Brain pericyte (primary cell): Measurements from ENCODE around the gene FKRP.

Experiments
- DNase-seq: peaks from one replicate; pipeline ENCODE4 v3.0.0-alpha.2; 2012; ENCODE audit warnings: low read depth, low spot score

Gene FKRP

DNA sequence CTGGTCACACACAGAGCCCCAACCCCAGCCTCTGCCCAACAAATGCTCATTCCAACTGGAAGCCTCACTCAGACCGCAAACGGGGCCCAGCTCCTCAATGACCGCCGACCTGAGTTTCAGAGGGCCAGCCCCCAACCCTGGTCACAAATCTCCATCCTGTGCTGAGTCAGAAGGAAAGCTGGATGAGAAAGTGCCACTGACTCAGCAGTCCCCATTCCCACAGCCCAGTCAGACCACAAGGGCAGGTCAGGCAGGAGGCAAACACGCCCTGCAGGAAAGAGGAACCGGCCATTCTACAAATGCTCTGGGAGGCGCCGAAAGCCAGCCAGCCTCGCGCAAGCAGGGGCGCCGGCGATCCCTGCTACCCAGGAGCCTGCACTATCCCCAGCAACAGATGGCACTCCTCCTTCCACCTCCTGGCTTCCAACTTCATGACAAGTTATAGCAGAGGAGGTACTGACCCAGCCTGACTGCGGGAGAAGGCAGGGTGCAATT lies 14.8 kb upstream of the FKRP start:
- DNase-seq: peak; percentile 63

GRCh38 chr19:46731584-46731983 lies 14.3 kb upstream of the FKRP start:
- no peak for DNase-seq

- DNase-seq: no peak
Measured at GRCh38 chr19:46732172-46732938, 13.5 kb upstream of the FKRP start.

DNA sequence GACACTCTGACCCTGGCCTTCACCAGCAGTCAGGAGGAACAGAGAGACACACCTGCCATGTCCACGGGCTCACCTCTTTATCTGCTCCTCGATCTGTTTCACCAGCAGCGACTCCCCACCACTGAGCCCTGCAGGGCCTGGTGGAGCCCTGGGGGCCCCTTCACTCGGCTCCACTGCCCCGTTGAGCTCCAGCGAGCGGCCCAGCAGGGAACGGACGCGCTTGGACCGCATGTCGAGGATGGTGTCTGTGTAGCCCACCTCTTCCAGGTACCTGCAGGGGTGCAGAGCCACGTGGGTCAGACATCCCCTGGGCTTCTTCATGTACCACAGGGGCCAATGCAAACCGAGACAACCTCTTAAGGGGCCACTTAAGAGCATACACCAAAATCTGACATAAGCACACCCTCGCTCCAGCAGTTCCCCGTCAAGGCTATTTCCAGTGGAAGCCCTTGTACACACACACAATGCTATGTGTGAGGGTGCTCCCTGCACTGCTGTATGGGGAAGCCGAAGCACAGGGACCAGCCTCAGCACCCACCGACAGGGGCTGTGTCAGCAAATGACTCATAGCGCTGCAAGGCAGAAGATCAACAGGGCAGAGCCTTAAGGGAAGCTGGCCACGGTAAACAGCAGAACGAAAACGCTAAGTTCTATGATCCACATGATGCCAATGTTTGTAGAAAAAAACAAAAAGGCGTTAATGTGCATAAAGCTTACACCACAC lies 12.7 kb upstream of the FKRP start:
- DNase-seq: peak; percentile 90

GRCh38 chr19:46733690-46734292 lies 12.1 kb upstream of the FKRP start:
- no peak for DNase-seq

DNA sequence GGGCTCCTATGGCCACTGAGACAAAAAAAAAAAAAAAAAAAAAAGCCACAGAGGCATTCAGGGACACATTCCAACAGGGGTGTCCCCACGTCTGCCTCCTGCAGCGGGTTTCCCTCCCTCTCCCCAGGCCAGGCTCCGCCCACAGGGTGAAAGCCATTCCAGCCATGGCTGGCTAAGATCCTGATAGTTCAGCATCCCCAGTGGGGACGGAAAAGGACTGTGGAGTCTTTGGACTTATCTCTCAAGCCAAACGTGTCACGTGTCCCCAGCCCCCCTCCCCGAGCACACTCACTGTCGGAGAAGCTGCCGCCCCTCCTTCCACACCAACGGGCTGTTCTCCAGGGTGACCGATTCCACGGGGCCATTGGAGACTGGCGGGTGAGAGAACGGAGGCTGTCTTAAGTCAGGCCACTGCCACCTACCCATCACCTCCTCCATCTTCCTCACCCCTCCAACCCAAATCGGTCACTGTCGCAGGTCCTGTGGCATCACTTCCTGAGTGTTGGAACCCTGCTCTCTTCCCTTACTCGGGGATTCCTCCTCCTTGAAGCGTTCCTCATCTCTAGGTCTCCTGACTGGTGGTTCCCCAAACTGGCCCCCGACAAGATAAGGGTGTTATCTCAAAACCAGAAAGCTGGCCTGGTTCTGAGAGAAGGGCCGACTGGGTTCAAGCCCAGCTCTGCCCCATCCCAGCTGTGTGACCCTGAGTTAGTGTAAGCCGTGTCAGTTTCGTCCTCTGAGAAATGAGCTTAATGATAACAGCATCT lies 9.1 kb upstream of the FKRP start:
- DNase-seq: no peak

GRCh38 chr19:46737298-46737654 lies 8.6 kb upstream of the FKRP start:
- no peak for DNase-seq

DNA sequence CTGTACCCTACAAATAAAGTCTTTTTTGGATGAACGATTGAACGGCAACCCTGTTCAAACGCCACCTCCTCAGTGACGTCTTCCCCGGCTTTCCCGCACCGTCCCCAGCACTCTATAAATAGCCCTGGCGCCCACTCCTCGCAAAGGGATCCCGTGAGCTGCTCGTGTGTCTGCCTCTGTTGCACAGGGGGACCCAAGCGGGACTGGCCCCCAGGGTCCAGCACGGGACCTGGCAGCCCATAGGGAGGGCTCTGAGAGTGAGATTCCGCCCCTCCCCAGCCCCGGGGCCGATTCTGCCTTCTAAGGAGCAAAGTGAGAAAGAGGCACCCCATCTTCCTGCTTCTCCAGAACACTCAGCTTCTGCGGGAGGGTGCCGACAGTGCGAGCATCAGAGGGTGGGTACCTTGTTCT lies 8.1 kb upstream of the FKRP start:
- no peak for DNase-seq

GRCh38 chr19:46739290-46739771 lies 6.5 kb upstream of the FKRP start:
- DNase-seq: no peak

GRCh38 chr19:46741447-46741846 lies 4.4 kb upstream of the FKRP start:
- no peak for DNase-seq

DNA sequence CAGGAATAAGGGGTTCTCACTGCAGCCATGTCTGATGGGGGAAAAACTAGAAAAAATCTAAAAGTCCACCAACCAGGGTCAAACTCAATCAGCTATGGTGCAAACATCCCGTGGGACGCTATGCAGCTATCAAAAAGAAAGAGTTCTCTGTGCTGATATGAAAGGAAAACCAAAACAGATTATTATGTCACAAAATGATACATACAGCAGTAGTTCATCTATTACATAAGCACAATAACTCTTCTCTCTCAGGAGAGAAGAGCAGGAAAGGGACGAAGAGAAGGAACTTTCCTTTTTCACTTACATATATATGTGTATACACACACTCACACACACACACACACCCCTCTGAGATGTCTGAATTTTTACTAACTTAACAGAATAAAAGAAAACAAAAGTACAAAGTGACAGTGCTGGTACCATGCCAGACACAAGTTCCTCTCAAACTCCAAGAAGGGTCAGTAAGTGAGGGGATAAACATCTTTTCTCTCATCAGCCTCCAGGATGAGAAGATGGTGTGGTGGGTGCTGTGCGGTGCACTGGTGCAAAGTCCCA lies 2.9 kb upstream of the FKRP start:
- DNase-seq: no peak

DNA sequence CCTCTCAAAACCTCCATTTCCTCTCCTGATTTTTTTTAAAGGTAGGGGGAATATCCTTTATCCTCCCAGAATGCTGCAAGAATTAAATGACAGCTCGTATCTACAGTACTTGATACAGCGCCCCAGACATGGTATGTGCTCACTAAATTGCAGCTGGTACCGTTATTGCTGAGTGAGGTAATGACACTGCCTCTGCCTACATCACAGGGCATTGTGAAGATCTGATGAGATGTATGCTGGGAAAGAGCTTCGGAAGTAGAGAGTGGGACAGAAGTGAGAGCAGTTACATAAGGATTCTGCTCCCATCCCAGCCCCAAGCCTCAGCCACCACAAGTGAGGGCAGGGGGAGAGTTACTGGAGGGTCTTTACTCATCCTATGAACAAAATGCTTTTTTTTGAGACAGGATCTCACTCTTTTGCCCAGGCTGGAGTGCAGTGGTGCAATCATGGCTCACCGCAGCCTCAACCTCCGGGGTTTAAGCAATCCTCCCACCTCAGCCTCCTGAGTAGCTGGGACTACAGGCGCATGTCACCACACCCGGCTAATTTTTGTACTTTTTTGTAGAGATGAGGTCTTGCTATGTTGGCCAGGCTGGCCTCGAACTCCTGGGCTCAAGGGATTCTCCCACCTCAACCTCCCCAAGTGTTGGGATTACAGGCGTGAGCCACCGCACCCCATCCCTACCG lies 1.7 kb upstream of the FKRP start:
- no peak for DNase-seq

- DNase-seq: no peak
Measured at GRCh38 chr19:46745030-46745429, 827 bp upstream of the FKRP start.

DNA sequence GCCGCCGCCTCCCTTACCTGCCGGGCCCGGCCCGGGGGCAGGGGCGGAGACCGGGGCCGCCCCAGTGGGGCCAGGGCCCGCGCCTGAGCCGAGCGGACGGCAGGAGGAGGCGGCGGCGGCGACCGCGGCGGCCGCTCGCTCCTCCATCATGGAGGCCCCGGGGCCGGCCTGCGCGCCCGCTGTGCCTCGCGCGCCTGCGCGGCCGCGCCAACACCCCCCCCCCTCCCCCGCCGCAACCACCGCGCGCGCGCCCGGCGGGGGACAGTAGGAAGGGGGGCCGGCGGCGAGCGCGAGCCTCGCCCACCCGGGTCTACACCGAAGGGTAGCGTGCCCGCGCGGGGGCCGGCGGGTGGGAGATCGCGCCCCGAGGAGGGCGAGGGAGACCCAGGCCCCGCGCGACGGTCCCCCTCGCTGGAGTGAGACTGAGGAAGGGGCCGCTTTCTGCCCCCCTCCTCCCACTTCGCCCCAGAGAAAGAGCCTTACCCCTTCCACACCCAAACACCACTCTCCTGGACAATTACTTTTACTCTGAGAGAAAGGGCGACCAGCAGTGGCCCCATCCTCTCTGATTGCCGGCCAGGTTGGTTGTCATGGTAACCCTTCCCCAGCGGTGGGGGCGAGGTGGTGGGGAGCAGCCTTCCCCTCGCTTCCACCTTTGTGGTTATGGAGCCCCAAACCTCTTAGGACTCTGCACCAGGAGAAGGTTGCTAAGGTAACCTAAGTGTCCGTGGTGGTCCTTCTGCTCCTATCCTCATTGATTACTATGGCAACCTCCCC lies 612 bp downstream of the FKRP start, which contains the start of gene STRN4:
Gene STRN4 (minus strand): TSS at position 170 of the 777 bp plus-strand sequence. CDS start 20 bp downstream, at position 150.
- DNase-seq: no peak

DNA sequence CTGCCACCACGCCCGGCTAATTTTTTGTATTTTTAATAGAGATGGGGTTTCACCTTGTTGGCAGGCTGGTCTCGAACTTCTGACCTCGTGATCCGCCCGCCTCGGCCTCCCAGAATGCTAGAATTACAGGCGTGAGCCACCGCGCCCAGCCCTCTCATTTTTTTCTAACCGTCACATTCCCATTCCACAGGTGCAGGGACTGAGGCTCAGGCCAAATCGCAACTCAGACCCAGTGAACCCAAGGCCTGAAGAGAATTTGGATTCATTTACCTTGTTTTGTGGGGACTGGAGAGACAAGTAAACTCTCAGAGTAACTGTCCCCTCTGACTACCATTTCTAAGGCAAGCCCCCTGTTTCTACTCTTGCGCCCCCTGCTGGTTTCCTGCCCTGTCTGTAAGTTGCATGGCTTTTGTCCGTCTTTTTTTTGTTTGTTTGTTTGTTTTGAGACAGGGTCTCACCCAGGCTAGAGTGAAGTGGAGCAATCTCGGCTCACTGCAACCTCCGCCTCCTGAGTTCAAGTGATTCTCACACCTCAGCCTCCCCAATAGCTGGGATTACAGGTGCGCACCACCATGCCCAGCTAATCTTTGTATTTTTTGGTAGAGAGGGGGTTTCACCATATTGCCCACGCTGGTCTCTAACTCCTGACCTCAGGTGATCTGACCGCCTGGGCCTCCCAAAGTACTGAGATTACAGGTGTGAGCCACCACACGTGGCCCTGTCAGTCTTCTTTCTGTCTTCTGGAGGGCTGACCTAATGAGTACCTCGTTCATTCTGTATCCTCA lies 2.7 kb downstream of the FKRP start:
- no peak for DNase-seq

GRCh38 chr19:46753420-46754155 lies 7.7 kb downstream of the FKRP start:
- no peak for DNase-seq

GRCh38 chr19:46755077-46755852 lies 9.4 kb downstream of the FKRP start:
- DNase-seq: no peak
